Measurements from ENCODE around the gene PDE4D. TPM values are rescaled to one million over a fixed set of nuclear protein-coding genes. Genes with fewer than 3 reads are reported as not detected.

Gene PDE4D
- total RNA-seq, 1 donor from 2014 or later, result 14.2 TPM

DNA sequence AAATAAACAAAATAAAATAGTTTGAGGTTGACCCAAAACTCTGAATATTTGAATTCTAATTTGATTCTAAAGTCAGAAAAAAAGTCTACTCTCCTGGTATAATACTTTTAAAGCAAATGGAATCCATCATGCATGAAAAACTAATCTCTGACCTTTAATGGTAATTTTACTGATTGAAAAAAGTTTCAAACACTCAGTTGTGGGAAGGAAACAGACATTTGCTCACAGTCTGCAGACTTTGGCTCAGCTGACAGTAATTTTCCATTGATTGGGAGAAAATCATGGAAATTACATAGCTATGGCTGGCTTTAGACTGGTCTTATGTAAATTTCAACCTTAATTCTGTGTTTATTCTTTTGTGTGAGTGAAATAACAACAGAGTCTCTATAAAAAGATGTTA lies 574.3 kb downstream of the PDE4D start:
- Mint-ChIP-seq H3K4me1 (ENCODE audit: low read depth, unreplicated experiment) (peaks cover 30% of the 10 kb centered on the region), H3K36me3 (ENCODE audit: low read depth, unreplicated experiment) (no peaks in the 10 kb centered on the region), H3K27me3 (ENCODE audit: low read depth, unreplicated experiment) (peaks cover 6% of the 10 kb centered on the region), H3K9me3 (ENCODE audit: unreplicated experiment) (no peaks in the 10 kb centered on the region), H3K4me3 (ENCODE audit: unreplicated experiment) (no peak overlapping the region), H3K27ac (ENCODE audit: unreplicated experiment) (peak overlapping the region; percentile 63)
- H3K79me2 ChIP-seq (ENCODE audit: insufficient read depth, low read length), result no peaks in the 10 kb centered on the region
- no peaks in the 10 kb centered on the region for H3K9me3 ChIP-seq (ENCODE audit: insufficient read depth, low read depth, low read length)
- no peak for DNase-seq (ENCODE audit: low read depth)
- no peak overlapping the region for H2AFZ ChIP-seq (ENCODE audit: low read depth, low read length)
- TF ChIP-seq, protein P1, sequence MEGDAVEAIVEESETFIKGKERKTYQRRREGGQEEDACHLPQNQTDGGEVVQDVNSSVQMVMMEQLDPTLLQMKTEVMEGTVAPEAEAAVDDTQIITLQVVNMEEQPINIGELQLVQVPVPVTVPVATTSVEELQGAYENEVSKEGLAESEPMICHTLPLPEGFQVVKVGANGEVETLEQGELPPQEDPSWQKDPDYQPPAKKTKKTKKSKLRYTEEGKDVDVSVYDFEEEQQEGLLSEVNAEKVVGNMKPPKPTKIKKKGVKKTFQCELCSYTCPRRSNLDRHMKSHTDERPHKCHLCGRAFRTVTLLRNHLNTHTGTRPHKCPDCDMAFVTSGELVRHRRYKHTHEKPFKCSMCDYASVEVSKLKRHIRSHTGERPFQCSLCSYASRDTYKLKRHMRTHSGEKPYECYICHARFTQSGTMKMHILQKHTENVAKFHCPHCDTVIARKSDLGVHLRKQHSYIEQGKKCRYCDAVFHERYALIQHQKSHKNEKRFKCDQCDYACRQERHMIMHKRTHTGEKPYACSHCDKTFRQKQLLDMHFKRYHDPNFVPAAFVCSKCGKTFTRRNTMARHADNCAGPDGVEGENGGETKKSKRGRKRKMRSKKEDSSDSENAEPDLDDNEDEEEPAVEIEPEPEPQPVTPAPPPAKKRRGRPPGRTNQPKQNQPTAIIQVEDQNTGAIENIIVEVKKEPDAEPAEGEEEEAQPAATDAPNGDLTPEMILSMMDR (IDR thresholded peaks at IDR 0.05; ENCODE audit: insufficient read depth, low read depth, low read length), result no peak
- no peak for TF ChIP-seq EZH2 (IDR thresholded peaks at IDR 0.05; ENCODE audit: insufficient read depth, low read length)
- H3K27me3 ChIP-seq (ENCODE audit: insufficient read depth, low read length), result no peaks in the 10 kb centered on the region
- no peaks in the 10 kb centered on the region for H3K36me3 ChIP-seq (ENCODE audit: insufficient read depth, low read length)
- no peaks in the 10 kb centered on the region for H3K4me1 ChIP-seq (ENCODE audit: insufficient read depth, low read length)
- H3K27ac ChIP-seq (ENCODE audit: low read depth, low read length), result no peak overlapping the region
- no peak overlapping the region for H3K4me3 ChIP-seq (ENCODE audit: insufficient read depth, low read depth, low read length)
- no peaks in the 10 kb centered on the region for H4K20me1 ChIP-seq (ENCODE audit: insufficient read depth, low read length)
- no peak for FAIRE-seq
- H3K9ac ChIP-seq (ENCODE audit: low read length), result no peak overlapping the region
- no peak overlapping the region for H3K4me2 ChIP-seq (ENCODE audit: low read length)

DNA sequence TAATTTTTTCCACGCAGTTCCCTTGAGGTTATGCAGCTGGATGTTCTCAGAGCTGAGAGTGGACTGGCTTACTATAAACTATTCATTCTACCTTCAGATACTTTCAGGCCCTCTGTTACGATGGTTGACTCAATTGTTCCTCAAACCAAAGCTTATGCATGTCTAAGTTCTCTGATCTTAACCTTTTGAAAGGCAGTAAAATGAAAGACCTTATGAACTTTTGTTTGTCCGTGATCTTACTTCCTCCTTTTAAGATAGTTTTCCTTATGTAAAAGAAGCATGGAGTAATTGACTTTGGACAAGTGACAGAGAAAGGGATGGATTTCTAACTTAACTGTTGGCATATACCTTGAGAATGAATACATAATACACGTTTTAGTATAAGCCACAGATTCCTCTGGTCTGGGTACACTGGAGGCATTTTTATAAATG lies 575.7 kb downstream of the PDE4D start:
- no peak overlapping the region for H3K27ac ChIP-seq (ENCODE audit: low read depth, low read length)
- H3K9me3 Mint-ChIP-seq (ENCODE audit: unreplicated experiment), result no peaks in the 10 kb centered on the region
- FAIRE-seq (no peak), DNase-seq (ENCODE audit: low read depth) (no peak)
- peaks cover 30% of the 10 kb centered on the region for H3K4me1 Mint-ChIP-seq (ENCODE audit: low read depth, unreplicated experiment)
- TF ChIP-seq EZH2 (IDR thresholded peaks at IDR 0.05; ENCODE audit: insufficient read depth, low read length), result no peak
- TF ChIP-seq, protein P1 (IDR thresholded peaks at IDR 0.05; ENCODE audit: insufficient read depth, low read depth, low read length), result no peak
- H3K27me3 Mint-ChIP-seq (ENCODE audit: low read depth, unreplicated experiment), result no peaks in the 10 kb centered on the region
- H4K20me1 ChIP-seq (ENCODE audit: insufficient read depth, low read length), result no peaks in the 10 kb centered on the region
- no peaks in the 10 kb centered on the region for H3K9me3 ChIP-seq (ENCODE audit: insufficient read depth, low read depth, low read length)
- no peaks in the 10 kb centered on the region for H3K36me3 ChIP-seq (ENCODE audit: insufficient read depth, low read length)
- no peak overlapping the region for H3K4me3 Mint-ChIP-seq (ENCODE audit: unreplicated experiment)
- no peak overlapping the region for H3K27ac Mint-ChIP-seq (ENCODE audit: unreplicated experiment)
- H3K4me3 ChIP-seq (ENCODE audit: insufficient read depth, low read depth, low read length), result no peak overlapping the region
- no peaks in the 10 kb centered on the region for H3K27me3 ChIP-seq (ENCODE audit: insufficient read depth, low read length)
- H3K79me2 ChIP-seq (ENCODE audit: insufficient read depth, low read length), result no peaks in the 10 kb centered on the region
- no peaks in the 10 kb centered on the region for H3K4me1 ChIP-seq (ENCODE audit: insufficient read depth, low read length)
- no peaks in the 10 kb centered on the region for H3K36me3 Mint-ChIP-seq (ENCODE audit: low read depth, unreplicated experiment)
- no peak overlapping the region for H2AFZ ChIP-seq (ENCODE audit: low read depth, low read length)
- H3K4me2 ChIP-seq (ENCODE audit: low read length), result peak overlapping the region; percentile 2
- H3K9ac ChIP-seq (ENCODE audit: low read length), result no peak overlapping the region

DNA sequence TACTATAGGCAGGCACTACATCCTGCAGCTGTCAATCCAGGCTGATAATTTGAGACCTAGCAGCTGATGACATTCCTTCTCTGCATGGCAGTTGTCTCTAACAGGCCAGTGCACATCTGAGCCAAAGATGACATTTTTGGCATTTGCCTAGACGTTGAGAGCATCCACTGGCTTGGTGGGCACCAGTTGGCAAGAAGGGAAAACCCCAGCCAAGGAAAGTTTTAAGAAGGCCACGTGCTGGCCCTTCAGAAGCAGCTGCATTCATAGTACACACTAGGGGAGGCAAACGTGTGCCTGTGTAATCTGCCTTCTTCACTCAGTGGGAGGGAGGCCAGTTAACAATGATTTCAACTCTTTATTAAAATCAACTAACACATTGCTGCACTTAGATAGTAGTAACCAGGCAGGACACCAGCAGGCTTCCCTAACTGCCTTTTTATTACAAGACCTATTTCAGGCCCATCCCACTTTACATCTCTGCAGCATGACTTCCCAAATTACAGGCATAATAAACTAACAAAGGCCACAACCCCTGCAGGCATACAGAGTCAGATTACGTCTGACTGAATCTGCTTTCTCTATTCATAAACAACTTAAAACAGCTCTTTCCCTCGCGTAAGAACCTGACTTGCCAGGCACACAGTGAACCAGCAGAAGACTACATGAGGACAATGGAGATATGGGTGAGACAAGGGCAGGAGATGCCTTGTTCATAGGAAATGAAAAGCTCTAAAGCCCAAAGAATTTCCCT lies 576.3 kb downstream of the PDE4D start:
- H3K79me2 ChIP-seq (ENCODE audit: insufficient read depth, low read length), result no peaks in the 10 kb centered on the region
- no peak overlapping the region for H3K9ac ChIP-seq (ENCODE audit: low read length)
- H3K4me1 Mint-ChIP-seq (ENCODE audit: low read depth, unreplicated experiment), result peaks cover 29% of the 10 kb centered on the region
- no peaks in the 10 kb centered on the region for H3K27me3 ChIP-seq (ENCODE audit: insufficient read depth, low read length)
- H3K4me3 Mint-ChIP-seq (ENCODE audit: unreplicated experiment), result no peak overlapping the region
- H3K4me2 ChIP-seq (ENCODE audit: low read length), result peak overlapping the region; percentile 2
- no peaks in the 10 kb centered on the region for H3K9me3 ChIP-seq (ENCODE audit: insufficient read depth, low read depth, low read length)
- no peaks in the 10 kb centered on the region for H3K9me3 Mint-ChIP-seq (ENCODE audit: unreplicated experiment)
- no peak overlapping the region for H3K27ac ChIP-seq (ENCODE audit: low read depth, low read length)
- FAIRE-seq (no peak), DNase-seq (ENCODE audit: low read depth) (no peak)
- TF ChIP-seq, protein P1 (IDR thresholded peaks at IDR 0.05; ENCODE audit: insufficient read depth, low read depth, low read length), result no peak
- no peak for TF ChIP-seq EZH2 (IDR thresholded peaks at IDR 0.05; ENCODE audit: insufficient read depth, low read length)
- no peaks in the 10 kb centered on the region for H3K36me3 ChIP-seq (ENCODE audit: insufficient read depth, low read length)
- H3K27ac Mint-ChIP-seq (ENCODE audit: unreplicated experiment), result no peak overlapping the region
- H3K36me3 Mint-ChIP-seq (ENCODE audit: low read depth, unreplicated experiment), result no peaks in the 10 kb centered on the region
- no peaks in the 10 kb centered on the region for H4K20me1 ChIP-seq (ENCODE audit: insufficient read depth, low read length)
- no peak overlapping the region for H3K4me3 ChIP-seq (ENCODE audit: insufficient read depth, low read depth, low read length)
- H3K4me1 ChIP-seq (ENCODE audit: insufficient read depth, low read length), result no peaks in the 10 kb centered on the region
- no peaks in the 10 kb centered on the region for H3K27me3 Mint-ChIP-seq (ENCODE audit: low read depth, unreplicated experiment)
- H2AFZ ChIP-seq (ENCODE audit: low read depth, low read length), result no peak overlapping the region

Data from astrocyte (in vitro differentiated cells and primary cell).